HL-60 (cell line): ENCODE results near the gene C4BPA.

Experiments used
- GABPA ChIP-seq: IDR thresholded peaks from 2 replicates; pipeline ENCODE4 v1.6.1; 2012; ENCODE audit warnings: low read depth
- TF ChIP-seq, protein P1 (sequence below): IDR thresholded peaks from one replicate; pipeline ENCODE4 v1.5.1; 2011; ENCODE audit warnings: low read length, control low read depth, inconsistent platforms; ENCODE audit not compliant: insufficient read depth

- TF ChIP-seq, protein P1, sequence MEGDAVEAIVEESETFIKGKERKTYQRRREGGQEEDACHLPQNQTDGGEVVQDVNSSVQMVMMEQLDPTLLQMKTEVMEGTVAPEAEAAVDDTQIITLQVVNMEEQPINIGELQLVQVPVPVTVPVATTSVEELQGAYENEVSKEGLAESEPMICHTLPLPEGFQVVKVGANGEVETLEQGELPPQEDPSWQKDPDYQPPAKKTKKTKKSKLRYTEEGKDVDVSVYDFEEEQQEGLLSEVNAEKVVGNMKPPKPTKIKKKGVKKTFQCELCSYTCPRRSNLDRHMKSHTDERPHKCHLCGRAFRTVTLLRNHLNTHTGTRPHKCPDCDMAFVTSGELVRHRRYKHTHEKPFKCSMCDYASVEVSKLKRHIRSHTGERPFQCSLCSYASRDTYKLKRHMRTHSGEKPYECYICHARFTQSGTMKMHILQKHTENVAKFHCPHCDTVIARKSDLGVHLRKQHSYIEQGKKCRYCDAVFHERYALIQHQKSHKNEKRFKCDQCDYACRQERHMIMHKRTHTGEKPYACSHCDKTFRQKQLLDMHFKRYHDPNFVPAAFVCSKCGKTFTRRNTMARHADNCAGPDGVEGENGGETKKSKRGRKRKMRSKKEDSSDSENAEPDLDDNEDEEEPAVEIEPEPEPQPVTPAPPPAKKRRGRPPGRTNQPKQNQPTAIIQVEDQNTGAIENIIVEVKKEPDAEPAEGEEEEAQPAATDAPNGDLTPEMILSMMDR: no peak
- TF ChIP-seq GABPA: no peak
Measured at GRCh38 chr1:207071426-207071825, 32.6 kb upstream of the C4BPA start.
